NCI-H2227 (cell line): ENCODE results near the gene NR1H3.
"Not testable (repeated sequence)": the region's sequence is repeated elsewhere in the genome, so short reads cannot be mapped to it uniquely, and the experiment has no call there.

Experiments used
- DNase-seq: peaks from one replicate; lab custom pipeline; 2025; ENCODE audit not compliant: unreplicated experiment; lab: John Stamatoyannopoulos, UW

Gene NR1H3

DNA sequence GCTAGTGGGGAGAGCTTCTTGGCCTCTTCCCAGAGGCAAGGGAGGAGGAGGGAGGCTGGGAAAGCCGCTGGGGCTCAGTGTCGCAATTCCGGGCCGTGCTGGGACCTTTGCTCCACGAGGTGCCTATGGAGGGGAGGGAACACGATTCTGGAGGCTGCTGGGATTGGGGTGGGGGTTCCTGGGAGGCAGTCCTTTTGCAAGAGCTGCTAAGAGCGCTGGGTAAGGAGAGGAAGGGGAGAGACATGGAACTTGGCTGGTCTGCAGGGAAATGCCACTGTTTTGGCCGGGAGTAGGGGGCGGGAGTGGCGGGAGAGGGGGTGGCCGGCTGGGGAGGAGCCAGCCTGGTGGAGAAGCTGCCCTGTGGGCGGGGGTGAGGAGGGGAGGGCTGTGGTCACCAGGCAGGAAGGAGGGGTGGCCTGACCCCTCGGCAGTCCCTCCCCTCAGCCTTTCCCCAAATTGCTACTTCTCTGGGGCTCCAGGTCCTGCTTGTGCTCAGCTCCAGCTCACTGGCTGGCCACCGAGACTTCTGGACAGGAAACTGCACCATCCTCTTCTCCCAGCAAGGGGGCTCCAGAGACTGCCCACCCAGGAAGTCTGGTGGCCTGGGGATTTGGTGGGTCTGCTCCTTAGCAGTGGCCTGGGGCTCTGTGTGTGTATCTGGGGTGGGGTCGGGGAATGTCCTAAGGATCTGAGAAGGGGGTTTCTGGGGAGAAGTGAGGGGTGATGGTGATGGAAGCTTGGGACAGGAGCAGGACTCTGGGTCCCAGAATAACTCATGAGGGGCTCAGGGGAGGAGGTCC, at the start of gene NR1H3:
TSS of gene NR1H3 (plus strand) at position 480 of the 800 bp plus-strand sequence. CDS start 1,221 bp downstream, outside the sequence.
- peak; percentile 60 for DNase-seq

GRCh38 chr11:47208008-47208552, 49.7 kb upstream of the NR1H3 start:
- not testable (repeated sequence) for DNase-seq

- DNase-seq, result no peak
Measured at GRCh38 chr11:47208628-47209027, 49.2 kb upstream of the NR1H3 start.

DNA sequence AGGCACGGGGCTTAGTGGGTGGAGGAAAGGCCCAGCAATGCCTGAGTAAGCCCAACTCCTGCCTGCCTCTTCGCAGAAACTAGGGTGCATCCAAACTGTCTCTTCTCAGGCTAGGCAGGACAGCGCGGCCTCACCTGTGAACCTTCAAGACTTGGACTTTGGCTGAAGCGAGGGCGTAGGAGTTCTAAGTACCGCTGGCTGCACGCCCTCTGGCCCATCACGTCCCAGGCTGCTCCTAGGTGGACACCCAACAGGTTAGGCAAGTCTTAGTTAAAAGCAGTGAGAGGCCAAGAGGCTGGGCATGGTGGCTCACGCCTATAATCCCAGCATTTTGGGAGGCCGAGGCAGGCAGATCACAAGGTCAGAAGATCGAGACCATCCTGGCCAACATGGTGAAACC, 44.9 kb upstream of the NR1H3 start:
- DNase-seq, result no peak

GRCh38 chr11:47213950-47214565, 43.7 kb upstream of the NR1H3 start:
- DNase-seq, result peak; percentile 94

DNA sequence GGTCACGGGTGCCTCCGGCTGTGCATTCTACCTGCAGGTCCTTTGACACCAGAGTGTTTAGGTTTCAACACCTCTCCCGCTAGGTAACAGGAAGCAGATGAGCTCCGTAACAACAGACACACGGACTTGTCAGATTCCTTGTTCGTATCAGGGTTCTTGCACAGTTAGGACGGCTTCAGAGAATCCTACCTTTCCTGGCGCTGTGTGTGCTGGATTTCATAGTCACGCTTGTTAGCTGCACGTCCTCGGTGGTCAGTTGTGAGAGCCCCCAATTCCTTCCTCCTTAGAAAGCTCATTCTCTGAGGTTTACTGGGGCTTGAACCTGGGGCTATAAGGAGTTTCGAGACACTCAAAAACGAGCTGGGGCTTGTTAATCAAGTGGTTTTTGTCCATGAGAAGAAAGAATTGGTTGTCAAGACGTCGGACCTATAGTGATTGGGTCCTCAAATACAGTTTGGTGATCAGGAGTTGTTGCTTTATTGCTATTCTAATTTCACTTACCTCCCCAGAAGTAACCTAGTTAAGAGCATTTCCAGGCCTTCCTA, 42.4 kb upstream of the NR1H3 start:
- DNase-seq, result peak; percentile 57

DNA sequence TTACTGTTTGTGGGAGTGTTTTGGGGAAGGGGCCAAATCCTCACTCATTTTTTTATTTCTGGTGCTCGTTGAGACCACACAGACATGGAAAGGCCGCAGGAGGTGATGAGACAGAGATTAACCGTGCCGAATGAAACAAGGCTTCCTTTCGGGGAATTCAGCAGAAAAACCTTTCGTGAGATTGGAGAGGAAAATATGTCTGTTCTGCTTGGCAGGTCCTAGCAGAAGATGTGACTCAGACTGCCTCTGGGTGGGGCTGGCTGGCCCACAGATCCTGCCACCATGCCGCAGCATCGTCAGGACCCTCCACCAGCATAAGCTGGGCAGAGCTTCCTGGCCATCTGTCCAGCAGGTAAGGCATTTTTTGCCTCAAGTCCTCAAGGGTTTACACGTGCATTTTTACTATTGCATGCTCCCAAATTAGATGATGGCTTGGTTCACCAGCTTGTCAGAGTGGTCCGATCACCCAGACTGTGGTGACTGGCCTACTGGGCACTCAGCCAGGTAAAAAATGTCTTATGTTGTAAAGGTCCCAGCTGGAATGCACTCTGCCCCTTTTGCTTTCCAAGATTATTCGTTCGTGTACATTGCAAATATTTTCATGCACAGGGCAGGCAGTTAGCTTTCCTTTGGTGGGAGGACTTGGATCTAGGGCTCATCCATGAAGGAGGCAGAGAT, 41.5 kb upstream of the NR1H3 start:
- DNase-seq, result peak; percentile 40

GRCh38 chr11:47220401-47220821, 37.4 kb upstream of the NR1H3 start:
- no peak for DNase-seq

- no peak for DNase-seq
Measured at GRCh38 chr11:47222696-47223095, 35.1 kb upstream of the NR1H3 start.

GRCh38 chr11:47225552-47226400, 32.0 kb upstream of the NR1H3 start:
- no peak for DNase-seq

DNA sequence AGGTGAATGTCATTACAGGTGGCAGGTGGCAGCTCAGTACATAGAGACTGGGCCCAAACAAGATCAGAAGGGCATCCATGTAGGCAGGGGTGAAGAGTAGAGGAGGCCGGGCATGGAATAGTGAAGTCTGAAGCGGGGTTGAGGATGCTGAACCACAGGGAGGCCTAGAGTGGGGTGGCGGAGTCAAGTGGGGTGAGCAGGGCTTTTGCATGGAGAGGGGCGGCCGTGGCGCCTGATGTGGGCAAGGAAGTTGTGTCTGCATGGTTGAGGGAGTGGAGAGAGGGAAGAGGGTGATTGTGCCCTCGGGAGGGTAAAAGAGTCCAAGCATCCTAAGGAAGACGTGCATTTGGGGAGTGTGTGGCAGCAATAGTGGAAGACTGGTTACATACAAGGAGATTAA, 28.6 kb upstream of the NR1H3 start:
- DNase-seq, result no peak

DNA sequence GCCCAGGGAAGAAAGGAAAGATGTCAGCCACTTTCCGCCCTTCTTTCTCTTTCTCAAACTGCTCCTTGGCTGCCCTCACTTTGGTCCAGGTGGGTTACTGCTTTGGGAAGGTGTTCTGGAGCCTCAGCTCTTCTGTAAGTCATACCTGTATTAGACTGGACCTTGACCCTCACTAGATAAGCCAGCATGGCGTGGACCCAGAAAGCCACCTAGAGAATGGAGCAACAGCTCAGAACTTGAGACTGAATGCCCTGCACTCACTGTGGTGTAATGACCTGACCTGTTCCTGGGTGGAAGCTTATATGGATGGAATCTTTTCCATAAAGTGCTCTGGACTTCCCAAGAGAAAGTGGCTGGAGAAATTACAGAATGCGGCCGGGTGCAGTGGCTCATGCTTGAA, 24.7 kb upstream of the NR1H3 start:
- no peak for DNase-seq

DNA sequence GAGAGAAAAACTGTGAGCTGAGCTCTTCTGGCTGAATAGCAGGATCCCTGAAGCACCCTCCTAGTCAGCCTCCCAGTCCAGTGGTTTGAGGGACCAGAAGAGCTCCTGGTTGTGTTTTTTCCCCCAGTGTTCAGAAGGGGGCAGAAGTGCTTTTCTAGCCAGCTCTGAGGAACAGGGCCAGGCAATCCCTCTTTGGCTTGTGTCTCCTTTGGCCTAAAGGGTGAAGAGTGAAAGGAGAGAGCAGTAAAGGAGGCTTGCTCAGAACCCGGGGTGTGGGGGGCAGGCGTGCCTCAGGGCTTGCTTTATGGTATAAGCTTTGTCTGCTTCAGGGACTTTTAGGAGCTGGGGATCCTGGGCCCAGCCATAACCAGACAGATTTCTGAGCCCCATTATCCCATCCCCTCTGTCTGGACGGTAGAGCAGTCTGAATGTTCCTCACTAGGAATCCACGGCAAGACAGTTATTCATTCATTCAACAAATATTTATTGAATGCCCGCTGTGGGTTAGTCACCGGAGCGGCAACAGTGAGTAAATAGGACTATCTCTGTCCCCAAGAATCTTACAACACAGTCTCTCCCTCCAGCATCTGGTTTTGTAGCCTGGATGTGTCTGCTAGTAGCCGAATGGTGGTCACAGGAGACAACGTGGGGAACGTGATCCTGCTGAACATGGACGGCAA, 23.7 kb upstream of the NR1H3 start:
- DNase-seq, result no peak

DNA sequence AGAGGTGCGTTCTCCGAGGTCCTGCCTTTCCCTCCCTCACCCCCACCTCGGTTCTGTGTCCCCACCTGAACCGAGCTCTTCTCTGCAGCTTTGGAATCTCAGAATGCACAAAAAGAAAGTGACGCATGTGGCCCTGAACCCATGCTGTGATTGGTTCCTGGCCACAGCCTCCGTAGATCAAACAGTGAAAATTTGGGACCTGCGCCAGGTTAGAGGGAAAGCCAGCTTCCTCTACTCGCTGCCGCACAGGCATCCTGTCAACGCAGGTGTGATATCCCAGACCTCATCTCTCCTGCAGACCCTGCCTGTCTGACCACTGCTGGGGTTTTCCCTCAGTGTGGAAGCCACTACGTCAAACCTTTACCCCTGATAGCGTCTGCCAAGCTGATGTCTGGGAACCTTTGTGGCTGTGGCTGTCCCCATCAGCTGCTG, 23.1 kb upstream of the NR1H3 start:
- no peak for DNase-seq

DNA sequence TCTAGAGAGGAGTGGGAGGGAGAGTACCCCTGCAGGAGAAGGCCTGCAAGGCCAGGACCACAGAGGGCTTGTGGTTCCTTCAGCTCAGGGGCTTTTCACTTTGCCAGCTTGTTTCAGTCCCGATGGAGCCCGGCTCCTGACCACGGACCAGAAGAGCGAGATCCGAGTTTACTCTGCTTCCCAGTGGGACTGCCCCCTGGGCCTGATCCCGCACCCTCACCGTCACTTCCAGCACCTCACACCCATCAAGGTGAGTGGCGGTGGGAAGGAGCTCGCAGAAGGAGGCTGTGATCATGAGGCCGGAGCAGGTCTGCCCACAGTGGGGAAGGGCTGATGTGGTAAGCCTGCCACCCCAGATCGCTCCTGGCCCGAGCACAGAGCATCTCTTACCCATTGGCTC, 22.6 kb upstream of the NR1H3 start:
- no peak for DNase-seq

- no peak for DNase-seq
Measured at GRCh38 chr11:47236482-47236881, 21.3 kb upstream of the NR1H3 start.

GRCh38 chr11:47239852-47240251, 17.9 kb upstream of the NR1H3 start:
- no peak for DNase-seq

DNA sequence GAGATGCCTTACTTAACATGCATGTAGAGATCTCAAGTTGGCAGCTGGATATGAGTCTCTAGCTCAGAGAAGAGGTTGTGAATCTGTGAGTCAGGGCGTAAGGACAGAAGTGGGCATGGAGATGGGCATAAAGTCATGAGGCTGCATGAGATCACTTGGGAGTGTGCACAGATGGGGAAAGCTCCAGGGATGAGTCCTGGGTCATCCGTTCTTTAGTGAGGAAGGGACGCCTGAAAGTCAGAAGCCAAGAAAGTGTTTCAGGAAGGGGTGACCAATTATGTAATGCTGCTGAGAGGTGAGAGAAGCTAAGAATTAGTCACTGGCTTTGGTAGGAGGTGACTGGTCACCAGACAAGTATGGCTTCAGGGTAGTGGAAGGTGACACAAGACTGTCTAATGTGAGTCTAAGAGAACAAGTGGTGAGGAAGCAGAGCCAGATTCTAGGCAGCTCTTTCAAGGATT, 15.9 kb upstream of the NR1H3 start:
- no peak for DNase-seq

GRCh38 chr11:47242596-47243192, 15.1 kb upstream of the NR1H3 start:
- DNase-seq, result no peak
